ENCODE measurements around the gene CRISP2.

- TF ChIP-seq, protein P1, sequence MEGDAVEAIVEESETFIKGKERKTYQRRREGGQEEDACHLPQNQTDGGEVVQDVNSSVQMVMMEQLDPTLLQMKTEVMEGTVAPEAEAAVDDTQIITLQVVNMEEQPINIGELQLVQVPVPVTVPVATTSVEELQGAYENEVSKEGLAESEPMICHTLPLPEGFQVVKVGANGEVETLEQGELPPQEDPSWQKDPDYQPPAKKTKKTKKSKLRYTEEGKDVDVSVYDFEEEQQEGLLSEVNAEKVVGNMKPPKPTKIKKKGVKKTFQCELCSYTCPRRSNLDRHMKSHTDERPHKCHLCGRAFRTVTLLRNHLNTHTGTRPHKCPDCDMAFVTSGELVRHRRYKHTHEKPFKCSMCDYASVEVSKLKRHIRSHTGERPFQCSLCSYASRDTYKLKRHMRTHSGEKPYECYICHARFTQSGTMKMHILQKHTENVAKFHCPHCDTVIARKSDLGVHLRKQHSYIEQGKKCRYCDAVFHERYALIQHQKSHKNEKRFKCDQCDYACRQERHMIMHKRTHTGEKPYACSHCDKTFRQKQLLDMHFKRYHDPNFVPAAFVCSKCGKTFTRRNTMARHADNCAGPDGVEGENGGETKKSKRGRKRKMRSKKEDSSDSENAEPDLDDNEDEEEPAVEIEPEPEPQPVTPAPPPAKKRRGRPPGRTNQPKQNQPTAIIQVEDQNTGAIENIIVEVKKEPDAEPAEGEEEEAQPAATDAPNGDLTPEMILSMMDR (conservative IDR thresholded peaks at IDR 0.05 in 1 of 2, IDR thresholded peaks at IDR 0.05 in 1 of 2; ENCODE audit: low read depth in 1 of 2, low read length in 2 of 2), result no peak
- TF ChIP-seq EZH2 (IDR thresholded peaks at IDR 0.05; ENCODE audit: low read length, missing control alignments), result no peak
Measured at GRCh38 chr6:49720372-49720771, 7.0 kb upstream of the CRISP2 start.
